Activated naive CD4-positive, alpha-beta T cell treated with anti-CD3 and anti-CD28 coated beads, Interleukin-2, amount 50 U/mL, for 16 hours (primary cell): Measurements from ENCODE around the gene ANKRD29.
"Not testable (repeated sequence)": the region's sequence is repeated elsewhere in the genome, so short reads cannot be mapped to it uniquely, and the experiment has no call there.

Experiments used
- DNase-seq: peaks from one replicate; pipeline ENCODE4 v3.0.0-alpha.2; 2020

ANKRD29 gene

DNA sequence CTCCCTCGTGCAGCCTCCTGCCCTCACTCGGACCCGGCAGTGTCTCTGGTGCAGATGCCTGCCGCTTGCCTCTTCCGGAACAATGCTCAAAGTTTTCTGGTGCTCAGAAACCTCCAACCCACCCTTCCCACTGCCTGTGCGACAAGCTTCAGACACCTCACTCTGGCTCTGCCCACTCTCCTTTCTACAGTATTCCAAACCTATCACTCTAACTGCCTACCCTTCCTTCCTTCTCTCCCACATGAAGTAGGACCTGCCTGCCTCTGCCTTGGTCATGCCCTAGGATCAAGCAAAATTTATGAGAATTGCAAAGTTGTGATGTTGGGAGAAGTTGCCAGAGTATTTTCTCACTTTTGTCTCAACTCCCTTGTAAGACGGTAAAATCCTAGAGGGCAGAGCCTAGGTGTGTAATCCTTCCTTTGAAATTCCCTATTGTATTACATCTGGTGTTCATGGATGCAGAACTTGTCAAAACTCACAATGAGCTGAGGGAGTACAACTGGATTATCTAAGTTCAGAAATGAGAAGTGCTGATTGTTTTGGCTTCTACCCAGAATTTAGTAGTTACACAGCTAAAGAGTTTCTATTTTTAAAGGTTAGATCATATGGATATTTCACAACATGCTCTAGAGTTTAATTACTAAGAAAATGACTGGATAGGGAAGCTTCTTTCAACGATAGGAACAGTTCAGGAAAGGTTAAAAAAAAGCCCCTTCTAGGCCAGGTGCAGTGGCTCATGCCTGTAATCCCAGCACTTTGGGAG is 83.6 kb downstream of the ANKRD29 start:
- DNase-seq, result no peak

DNA sequence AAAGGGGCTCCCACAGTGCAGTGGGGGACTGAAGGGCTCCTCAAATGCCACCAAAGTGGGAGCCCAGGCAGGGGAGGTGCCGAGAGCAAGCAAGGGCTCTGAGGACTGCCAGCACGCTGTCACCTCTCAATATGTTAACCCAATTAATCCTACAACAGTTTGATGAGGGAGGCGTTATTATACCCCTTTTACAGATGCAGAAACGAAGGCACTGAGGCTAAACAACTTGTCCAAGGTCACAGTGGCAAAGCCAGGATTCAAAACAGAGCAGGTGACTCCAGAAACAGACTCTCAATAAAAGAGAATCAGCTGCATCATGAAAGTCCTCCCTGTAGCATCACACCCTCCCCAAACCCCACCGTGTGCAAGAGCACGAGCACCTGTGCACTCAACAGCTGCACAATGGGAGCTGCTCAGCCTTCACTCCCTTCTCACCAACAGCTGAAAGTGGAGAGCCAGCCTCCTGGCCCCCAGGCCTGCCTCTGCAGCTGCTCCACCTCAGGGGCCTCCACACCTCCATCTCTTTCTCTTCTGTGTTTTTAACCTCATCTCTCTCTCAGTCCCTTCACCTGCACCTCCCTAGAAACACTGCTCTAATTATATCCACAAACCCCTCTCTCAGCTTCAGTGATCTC is 84.5 kb downstream of the ANKRD29 start:
- DNase-seq, result no peak

DNA sequence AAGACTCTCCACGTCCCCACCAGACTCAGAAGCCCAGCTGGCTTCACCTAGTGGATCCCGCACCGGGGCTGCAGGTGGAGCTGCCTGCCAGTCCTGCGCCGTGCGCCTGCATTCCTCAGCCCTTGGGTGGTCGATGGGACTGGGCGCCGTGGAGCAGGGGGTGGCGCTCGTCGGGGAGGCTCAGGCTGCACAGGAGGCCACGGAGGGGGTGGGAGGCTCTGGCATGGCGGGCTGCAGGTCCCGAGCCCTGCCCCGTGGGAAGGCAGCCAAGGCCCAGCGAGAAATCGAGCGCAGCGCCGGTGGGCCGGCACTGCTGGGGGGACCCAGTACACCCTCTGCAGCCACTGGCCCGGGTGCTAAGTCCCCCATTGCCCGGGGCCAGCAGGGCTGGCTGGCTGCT is 85.2 kb downstream of the ANKRD29 start:
- not testable (repeated sequence) for DNase-seq

GRCh38 chr18:23575309-23575651 is 87.4 kb downstream of the ANKRD29 start:
- DNase-seq, result no peak

GRCh38 chr18:23574611-23575308 is 88.0 kb downstream of the ANKRD29 start:
- DNase-seq, result no peak

- no peak for DNase-seq
These were observed 88.9 kb downstream of the ANKRD29 start for GRCh38 chr18:23573626-23574431.

GRCh38 chr18:23573020-23573419 is 89.7 kb downstream of the ANKRD29 start:
- no peak for DNase-seq

DNA sequence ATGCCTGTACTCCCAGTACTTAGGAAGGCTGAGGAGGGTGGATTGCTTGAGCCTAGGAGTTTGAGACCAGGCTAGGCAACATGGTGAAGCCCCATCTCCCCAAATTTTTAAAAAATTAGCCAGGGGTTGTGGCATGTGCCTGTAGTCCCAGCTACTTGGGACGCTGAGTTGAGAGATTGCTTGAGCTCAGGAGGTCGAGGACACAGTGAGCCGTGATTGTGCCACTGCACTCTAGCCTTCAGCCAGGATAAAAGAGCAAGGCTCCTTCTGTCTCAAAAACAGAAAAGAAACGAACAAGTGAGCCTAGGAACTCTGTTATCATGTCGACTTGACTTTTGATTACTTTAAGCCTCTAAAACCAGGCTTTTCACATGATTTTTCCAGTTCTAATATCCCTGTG is 90.1 kb downstream of the ANKRD29 start:
- DNase-seq, result no peak

- DNase-seq, result no peak
These were observed 90.7 kb downstream of the ANKRD29 start for GRCh38 chr18:23572012-23572411.

DNA sequence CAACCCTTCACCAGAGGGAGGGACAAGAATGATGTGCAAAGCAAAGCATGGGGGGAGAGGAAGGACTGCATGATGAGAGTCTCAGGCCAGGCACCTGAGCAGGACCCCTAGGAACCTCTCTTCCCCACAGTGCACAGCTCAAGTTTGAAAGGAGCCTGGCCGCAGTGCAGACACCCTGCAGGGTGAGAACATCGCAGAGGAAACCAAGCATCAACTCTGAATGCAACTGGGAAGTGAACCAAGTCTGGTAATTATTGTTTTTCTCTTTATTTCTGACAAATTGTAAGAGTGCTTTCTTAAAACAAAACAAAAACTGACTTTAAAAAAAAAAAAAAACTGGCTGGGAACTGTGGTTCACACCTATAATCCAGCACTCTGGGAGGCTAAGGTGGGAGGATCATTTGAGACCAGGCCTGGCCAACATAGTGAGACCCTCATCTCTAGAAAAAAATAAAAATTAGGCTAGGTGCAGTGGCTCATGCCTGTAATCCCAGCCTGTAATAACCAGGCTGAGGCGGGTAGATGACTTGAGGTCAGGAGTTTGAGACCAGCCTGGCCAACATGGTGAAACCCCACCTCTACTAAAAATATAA is 91.7 kb downstream of the ANKRD29 start:
- DNase-seq, result no peak

GRCh38 chr18:23569299-23570063 is 93.2 kb downstream of the ANKRD29 start:
- DNase-seq, result no peak

GRCh38 chr18:23568281-23569138 is 94.2 kb downstream of the ANKRD29 start:
- no peak for DNase-seq

DNA sequence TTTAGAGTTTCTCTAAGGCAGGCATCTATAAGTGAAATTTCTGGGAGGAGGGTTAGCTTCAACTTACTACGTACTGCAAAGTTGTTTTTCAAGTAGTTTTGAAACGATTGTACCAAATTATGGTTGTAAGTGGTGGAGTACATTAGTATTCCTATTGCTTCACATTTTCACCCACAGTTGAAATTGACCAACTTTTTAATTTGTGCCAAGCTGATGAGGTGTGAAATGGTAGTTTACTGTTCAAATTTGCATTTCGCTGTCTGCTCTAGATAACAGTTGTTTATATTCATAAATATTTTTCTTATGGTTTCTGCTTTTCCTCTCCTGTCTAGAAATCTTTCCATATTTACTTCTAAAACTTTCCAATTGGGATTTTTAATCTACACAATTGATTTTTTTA is 95.0 kb downstream of the ANKRD29 start:
- no peak for DNase-seq

DNA sequence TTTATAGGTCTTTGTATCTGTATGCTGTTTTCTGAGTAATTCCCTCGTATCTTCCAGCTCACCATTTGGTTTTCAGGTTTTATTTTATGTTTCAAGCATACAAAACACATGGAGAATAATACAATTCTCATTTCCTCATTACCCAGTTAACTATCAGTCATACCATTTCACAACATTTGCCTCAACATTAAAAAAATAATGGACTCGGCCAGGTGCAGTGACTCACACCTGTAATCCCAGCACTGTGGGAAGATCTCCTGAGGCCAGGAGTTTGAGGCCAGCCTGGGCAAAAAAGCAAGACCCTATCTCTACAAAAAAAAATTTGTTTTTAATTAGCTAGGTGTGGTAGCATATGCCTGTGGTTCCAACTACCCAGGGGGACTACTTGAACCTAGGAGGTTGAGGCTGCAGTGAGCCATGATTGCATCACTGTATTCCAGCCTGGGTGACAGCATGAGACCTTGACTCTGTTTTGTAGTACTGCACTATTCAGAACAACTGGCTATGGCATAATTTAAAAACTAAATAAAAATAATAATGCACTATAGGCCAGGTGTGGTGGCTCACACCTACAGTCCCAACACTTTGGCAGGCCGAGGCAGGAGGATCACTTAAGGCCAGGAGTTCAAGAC is 96.7 kb downstream of the ANKRD29 start:
- DNase-seq, result no peak

GRCh38 chr18:23563377-23564043 is 99.2 kb downstream of the ANKRD29 start:
- no peak for DNase-seq

DNA sequence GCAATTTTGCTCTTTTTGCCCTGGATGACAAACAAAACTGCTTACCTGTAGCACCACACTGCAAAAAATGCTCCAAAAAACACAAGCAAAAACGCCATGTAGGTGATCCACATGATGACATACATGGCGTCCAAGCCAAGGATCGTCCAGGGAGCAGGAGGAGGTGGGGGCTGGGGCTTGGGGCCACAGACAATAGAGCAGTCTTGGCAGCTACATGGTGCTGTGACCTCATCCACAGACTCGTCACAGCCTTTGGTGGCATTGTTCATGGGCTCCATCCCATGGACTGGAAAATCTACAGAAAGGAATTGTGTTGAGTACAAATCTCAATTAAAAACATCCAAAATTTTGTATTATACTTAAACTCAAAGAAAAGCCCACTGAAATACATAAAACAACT is 102.5 kb downstream of the ANKRD29 start:
- no peak for DNase-seq

DNA sequence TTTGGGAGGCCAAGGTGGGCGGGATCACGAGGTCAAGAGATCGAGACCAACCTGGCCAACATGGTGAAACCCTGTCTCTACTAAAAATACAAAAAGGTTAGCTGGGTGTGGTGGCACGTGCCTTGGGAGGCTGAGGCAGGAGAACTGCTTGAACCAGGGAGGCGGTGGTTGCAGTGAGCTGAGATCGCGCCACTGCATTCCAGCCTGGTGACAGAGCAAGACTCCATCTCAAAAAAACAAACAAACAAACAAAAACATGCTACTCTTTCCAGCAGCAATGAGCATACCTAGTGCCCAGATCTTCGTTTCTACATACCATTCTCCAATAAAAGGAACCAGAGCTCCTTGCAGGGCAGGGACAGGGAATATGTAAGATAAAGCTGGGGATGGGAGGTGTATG is 105.2 kb downstream of the ANKRD29 start:
- DNase-seq, result not testable (repeated sequence)

GRCh38 chr18:23556145-23556780 is 106.4 kb downstream of the ANKRD29 start:
- no peak for DNase-seq

DNA sequence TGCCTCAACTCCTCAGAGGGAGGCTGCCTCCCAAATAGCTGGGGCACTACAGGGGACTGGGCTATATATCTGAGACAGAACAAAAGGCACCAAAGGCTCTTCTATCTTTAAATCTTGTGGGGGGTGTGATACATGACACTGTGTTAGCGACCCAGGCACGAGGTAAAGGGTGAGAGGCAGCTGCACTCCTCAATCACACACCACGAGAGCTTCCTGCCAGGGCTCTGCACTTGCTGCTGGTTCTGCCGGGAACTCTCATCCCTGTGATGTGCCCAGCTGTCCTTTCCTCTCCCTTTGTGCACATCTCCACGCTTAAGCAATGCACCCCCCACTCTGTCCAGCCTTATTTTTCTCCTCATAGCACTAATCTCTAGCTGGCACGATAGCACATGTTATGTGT is 108.8 kb downstream of the ANKRD29 start:
- DNase-seq, result no peak

DNA sequence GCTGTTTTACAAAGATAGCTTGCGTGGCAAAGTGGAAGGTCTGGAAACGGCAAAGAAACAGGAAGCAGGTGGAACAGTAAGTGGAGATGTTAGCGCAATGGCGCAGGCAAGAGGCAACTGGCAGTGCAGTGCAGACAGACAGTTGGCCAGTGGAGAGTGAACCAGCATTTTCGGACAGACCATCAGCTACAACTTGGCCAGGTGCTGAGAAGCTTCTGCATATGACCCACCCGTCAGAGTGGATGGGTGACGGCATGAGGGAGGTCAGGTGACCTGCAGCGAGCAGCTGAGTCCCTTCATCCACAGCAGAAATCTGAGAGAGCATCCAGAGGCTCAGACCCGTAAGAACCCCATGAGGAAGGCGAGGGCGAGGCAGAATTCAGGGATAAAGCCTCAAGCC is 110.2 kb downstream of the ANKRD29 start:
- DNase-seq, result no peak
